ENCODE measurements around the gene SPHKAP. TPM values are rescaled to one million over a fixed set of nuclear protein-coding genes. Genes with fewer than 3 reads are reported as not detected.
"Not testable (repeated sequence)": the region's sequence is repeated elsewhere in the genome, so short reads cannot be mapped to it uniquely, and the experiment has no call there.

The SPHKAP gene
- total RNA-seq, 4 donors from 2014 or later, result 0.08 to 0.48 TPM; not detected in 2

DNA sequence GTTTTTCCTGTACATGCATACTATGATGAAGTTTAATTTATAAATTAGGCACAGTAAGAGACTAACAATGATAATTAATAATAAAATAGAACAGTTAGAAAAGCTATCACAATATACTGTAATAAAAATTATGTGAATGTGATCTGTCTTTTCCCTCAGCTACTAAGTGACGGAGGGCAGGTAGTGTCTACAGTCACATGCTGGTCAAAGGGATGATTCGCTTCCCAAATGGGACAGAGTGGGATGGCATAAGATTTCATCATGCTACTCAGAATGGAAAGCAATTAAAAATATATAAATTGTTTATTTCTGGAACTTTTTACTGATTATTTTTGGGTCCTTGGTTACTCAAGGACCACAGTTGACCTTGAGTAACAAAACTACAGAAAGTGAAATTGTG is 238.5 kb downstream of the SPHKAP start:
- DNase-seq (ENCODE audit: low spot score in 2 of 2), result no peak
- no peak overlapping the region for H3K4me3 ChIP-seq
- no peaks in the 10 kb centered on the region for H3K36me3 ChIP-seq
- H3K27ac ChIP-seq, result no peak overlapping the region
- no peaks in the 10 kb centered on the region for H3K27me3 ChIP-seq
- no peaks in the 10 kb centered on the region for H3K4me1 ChIP-seq
- H3K9me3 ChIP-seq, result peaks cover 3% of the 10 kb centered on the region
- 62% methylated on average over 2 of the region's 2 CpGs for WGBS
- TF ChIP-seq EP300 (IDR thresholded peaks at IDR 0.05) (no peak), POLR2A (IDR thresholded peaks at IDR 0.05) (no peak), POLR2AphosphoS5 (IDR thresholded peaks at IDR 0.05) (no peak)
- TF ChIP-seq, protein P1, sequence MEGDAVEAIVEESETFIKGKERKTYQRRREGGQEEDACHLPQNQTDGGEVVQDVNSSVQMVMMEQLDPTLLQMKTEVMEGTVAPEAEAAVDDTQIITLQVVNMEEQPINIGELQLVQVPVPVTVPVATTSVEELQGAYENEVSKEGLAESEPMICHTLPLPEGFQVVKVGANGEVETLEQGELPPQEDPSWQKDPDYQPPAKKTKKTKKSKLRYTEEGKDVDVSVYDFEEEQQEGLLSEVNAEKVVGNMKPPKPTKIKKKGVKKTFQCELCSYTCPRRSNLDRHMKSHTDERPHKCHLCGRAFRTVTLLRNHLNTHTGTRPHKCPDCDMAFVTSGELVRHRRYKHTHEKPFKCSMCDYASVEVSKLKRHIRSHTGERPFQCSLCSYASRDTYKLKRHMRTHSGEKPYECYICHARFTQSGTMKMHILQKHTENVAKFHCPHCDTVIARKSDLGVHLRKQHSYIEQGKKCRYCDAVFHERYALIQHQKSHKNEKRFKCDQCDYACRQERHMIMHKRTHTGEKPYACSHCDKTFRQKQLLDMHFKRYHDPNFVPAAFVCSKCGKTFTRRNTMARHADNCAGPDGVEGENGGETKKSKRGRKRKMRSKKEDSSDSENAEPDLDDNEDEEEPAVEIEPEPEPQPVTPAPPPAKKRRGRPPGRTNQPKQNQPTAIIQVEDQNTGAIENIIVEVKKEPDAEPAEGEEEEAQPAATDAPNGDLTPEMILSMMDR (IDR thresholded peaks at IDR 0.05), result no peak

DNA sequence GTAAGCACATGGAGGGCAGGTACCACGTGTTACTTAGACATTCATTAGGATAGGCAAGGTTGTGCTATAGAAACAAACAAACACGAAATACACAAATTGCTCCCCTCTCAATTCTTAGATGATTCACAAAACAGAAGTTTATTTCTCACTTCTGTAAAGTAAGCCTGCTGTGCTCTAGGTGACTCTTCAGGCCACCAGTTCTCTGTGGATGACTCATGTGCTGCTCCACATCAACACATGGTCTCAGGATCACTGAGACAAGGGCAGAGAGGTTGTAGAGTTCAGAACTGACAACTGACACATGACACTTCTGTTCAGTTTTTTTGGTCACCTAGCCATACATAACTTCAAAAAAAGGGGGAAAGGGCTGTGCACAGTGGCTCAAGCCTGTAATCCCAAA is 239.5 kb downstream of the SPHKAP start:
- no peaks in the 10 kb centered on the region for H3K4me1 ChIP-seq
- no peaks in the 10 kb centered on the region for H3K27me3 ChIP-seq
- no peaks in the 10 kb centered on the region for H3K36me3 ChIP-seq
- no peak overlapping the region for H3K27ac ChIP-seq
- no peak overlapping the region for H3K4me3 ChIP-seq
- no peak for DNase-seq (ENCODE audit: low spot score in 2 of 2)
- 77% methylated on average over 2 of the region's 2 CpGs for WGBS
- TF ChIP-seq POLR2A (IDR thresholded peaks at IDR 0.05) (no peak), EP300 (IDR thresholded peaks at IDR 0.05) (no peak), POLR2AphosphoS5 (IDR thresholded peaks at IDR 0.05) (no peak)
- TF ChIP-seq, protein P1 (IDR thresholded peaks at IDR 0.05), result no peak
- H3K9me3 ChIP-seq, result peaks cover 3% of the 10 kb centered on the region

DNA sequence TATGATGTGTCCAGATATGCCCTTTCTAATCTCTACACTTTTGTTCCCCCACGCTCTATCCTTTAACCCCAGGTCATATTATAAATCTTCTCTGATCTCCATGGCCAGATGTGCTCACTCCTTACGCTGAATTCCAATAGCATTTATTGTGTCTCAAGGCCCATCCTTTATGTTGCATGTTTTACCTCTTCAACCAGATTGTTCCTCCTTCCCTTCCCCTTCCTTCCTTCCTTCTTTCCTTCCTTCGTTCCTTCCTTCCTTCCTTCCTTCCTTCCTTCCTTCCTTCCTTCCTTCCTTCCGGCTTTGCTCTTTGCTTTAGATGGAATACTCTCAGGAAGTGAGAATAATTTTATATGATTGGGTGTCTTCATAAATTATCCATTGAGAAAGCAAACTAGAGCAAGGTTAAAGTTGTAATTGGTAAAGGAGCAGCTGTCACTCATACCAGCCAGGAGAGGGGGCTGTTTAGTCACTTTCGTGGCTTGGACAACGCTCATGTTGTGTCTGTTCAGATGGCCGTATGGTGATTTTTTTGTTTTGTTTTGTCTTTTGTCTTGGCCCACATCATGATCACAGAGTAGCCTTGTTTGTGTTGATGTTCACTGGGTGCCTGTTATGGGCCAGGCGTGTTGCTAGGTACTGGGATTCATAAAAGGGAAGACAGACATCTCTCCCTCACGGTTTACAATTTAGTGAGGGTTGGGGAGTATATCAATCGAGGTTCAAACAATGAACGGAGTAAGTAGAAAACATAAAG is 242.0 kb downstream of the SPHKAP start:
- H3K9me3 ChIP-seq, result no peaks in the 10 kb centered on the region
- no peaks in the 10 kb centered on the region for H3K27me3 ChIP-seq
- no peak overlapping the region for H3K27ac ChIP-seq
- no peaks in the 10 kb centered on the region for H3K4me1 ChIP-seq
- DNase-seq (ENCODE audit: low spot score in 2 of 2), result no peak
- TF ChIP-seq EP300 (IDR thresholded peaks at IDR 0.05) (no peak), POLR2A (IDR thresholded peaks at IDR 0.05) (no peak), POLR2AphosphoS5 (IDR thresholded peaks at IDR 0.05) (no peak)
- TF ChIP-seq, protein P1 (IDR thresholded peaks at IDR 0.05), result no peak
- H3K4me3 ChIP-seq, result no peak overlapping the region
- WGBS, result 49% methylated on average over 11 of the region's 11 CpGs
- no peaks in the 10 kb centered on the region for H3K36me3 ChIP-seq

DNA sequence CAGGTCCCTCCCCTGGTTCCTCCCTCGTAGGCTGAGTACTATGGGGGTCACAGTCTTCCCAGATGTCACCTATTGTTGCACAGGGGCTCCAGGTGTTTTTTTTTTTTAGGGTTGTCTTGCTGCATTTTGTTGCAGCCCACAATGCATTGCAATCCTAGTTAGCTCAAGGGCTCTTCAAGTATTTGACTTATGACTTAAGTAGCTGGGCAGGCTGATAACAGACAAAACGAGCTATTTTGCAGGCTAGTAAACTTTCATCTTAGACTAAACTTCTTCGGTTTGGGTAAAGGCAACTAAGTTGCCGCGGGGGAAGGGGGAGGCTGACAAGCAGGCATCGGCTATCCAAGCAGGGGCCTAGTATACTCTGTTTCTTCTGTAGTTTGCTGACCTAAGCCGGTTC is 245.2 kb downstream of the SPHKAP start:
- H3K27me3 ChIP-seq; H3K27ac ChIP-seq; H3K4me3 ChIP-seq; DNase-seq (ENCODE audit: low spot score in 2 of 2); H3K9me3 ChIP-seq; H3K4me1 ChIP-seq; H3K36me3 ChIP-seq: not testable (repeated sequence)
- WGBS, result 65% methylated on average over 7 of the region's 7 CpGs

DNA sequence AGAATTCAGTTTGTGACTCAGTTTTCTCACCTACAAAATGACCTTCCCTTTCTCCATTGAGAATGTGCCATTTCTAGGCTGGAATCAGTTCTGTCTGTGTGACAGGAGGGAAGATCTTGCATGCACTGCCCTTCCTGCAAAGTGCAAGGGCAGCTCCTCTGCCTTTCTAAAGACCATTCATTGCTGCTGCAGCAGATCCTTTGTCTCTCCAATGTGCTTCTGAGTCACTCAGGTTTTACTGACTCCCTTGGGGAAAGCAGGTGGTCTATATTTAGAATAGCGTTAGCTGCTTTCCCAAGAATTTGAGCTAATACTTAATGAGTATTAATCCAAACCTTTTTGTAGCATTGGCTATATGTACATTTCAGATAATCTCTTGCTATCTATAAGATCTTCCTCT is 247.6 kb downstream of the SPHKAP start:
- no peaks in the 10 kb centered on the region for H3K36me3 ChIP-seq
- TF ChIP-seq POLR2A (IDR thresholded peaks at IDR 0.05), result no peak
- TF ChIP-seq, protein P1 (IDR thresholded peaks at IDR 0.05), result no peak
- no peak for TF ChIP-seq EP300 (IDR thresholded peaks at IDR 0.05)
- TF ChIP-seq POLR2AphosphoS5 (IDR thresholded peaks at IDR 0.05), result no peak
- H3K9me3 ChIP-seq, result no peaks in the 10 kb centered on the region
- no peak for DNase-seq (ENCODE audit: low spot score in 2 of 2)
- H3K4me1 ChIP-seq, result no peaks in the 10 kb centered on the region
- no peak overlapping the region for H3K4me3 ChIP-seq
- no peak overlapping the region for H3K27ac ChIP-seq
- 67% methylated on average over 1 of the region's 1 CpG for WGBS
- H3K27me3 ChIP-seq, result no peaks in the 10 kb centered on the region

DNA sequence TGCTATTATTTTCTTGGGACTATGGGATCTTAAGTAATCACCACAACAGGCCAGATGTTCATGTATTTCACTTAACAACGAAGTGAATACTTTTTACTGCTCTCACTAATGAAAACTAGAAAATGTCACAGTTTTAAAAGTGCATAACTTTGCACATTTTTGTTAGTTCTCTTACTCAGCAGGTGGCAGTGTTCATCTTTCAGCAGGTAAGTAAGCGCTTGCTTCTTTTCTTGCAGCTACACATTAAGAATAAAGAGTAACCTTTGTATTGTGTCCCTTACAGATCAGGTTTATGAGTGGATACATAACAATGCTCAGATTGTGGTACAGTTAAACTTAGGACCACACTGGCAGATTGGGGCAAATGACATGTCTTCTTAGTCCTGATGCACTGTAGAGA is 249.1 kb downstream of the SPHKAP start:
- Histone ChIP-seq H3K36me3 (no peaks in the 10 kb centered on the region), H3K27me3 (no peaks in the 10 kb centered on the region), H3K9me3 (no peaks in the 10 kb centered on the region), H3K4me1 (no peaks in the 10 kb centered on the region), H3K27ac (no peak overlapping the region), H3K4me3 (no peak overlapping the region)
- TF ChIP-seq, protein P1 (IDR thresholded peaks at IDR 0.05), result no peak
- TF ChIP-seq POLR2AphosphoS5 (IDR thresholded peaks at IDR 0.05) (no peak), EP300 (IDR thresholded peaks at IDR 0.05) (no peak), POLR2A (IDR thresholded peaks at IDR 0.05) (no peak)
- 69% methylated on average over 2 of the region's 2 CpGs for WGBS
- DNase-seq (ENCODE audit: low spot score in 2 of 2), result no peak

All from suprapubic skin (tissue), 4 donors.